HG03103 (cell line): ENCODE measurements around the gene TRIP4.

Source experiments
- ATAC-seq: cut with Tn5 transposase; IDR thresholded peaks from one replicate; pipeline ENCODE4 v1.9.1; 2021; ENCODE audit warnings: low read depth; ENCODE audit not compliant: unreplicated experiment

Gene TRIP4

DNA sequence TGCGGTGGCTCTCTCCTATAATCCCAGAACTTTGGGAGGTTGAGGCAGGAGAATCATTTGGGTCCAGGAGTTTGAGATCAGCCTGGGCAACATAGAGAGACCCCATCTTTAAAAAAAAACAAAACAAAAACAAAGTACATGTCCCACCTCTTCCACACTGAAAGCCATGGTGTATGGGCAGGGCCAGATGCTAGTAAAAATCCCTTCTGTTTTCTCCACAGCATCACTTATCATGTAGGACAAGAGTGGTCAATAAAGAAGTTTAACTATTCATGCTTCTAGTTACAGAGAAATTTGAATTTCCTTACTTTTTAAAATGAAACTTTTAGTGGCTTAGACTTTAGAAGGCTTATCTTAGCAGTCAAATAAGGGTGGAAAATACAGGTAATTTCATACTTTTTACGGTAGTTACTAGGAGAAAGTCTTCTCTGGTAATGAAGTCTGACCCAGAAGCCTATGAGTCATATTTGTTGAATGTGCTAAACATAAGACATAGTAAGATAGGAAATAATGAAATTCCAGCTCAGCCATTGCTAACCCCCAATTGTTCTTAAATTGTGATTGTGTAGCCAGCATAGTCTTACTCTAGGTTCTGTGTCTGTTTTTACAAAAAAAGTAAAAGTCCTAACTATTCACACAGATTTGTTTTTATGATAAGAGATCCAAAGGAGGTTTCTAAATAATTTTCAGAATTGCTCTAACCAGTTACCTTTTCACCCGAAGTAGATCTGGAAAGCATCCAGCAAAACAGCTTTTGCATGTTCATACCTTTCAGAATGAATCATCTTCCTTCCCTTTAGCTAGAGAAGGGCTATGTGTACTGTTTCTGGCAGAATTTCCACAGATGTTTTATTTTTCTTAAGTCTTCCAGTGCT lies 56.3 kb downstream of the TRIP4 start:
- no peak for ATAC-seq

DNA sequence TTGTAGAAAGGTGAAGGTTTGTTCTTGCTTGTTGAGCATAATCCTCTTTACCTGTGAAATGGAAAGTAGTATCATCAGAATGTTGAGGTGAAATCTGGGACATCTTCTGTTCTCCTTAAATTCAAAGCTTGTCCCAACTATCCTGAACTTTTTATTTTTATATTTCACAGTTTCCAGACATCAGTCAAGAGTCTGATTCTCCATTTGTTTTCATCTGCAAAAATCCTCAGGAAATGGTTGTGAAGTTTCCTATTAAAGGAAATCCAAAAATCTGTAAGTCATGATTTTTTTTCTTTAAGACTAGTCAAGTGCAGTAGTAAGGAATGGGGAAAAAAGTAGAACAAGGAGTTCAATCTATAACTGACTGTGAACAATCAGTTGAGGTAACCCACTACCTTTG lies 57.2 kb downstream of the TRIP4 start:
- no peak for ATAC-seq

GRCh38 chr15:64447536-64448315 lies 60.1 kb downstream of the TRIP4 start:
- no peak for ATAC-seq

- ATAC-seq = no peak
These were observed 65.5 kb downstream of the TRIP4 start for GRCh38 chr15:64452988-64453688.

- ATAC-seq = no peak
These were observed 66.0 kb downstream of the TRIP4 start for GRCh38 chr15:64453689-64454037.

DNA sequence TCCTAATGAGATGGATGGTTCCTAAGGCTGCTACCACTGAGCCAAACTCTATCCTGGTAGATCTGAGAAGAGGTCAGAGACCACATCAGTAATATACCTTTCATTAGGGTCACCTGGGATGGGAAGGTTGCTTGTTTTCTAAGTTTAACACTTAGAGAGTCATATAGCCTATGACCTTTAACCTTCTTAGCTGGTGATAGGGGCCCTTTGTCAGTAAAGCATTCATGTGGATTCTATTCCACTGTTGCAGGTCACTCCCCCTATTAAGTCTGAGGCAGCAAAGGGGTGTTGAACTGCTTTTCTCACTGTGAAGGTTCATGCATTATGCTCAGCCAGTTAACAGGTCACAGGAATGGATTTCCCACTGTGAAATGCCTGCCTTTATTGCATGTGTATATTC lies 66.6 kb downstream of the TRIP4 start:
- no peak for ATAC-seq

GRCh38 chr15:64455961-64456371 lies 68.3 kb downstream of the TRIP4 start:
- ATAC-seq = no peak

- ATAC-seq = no peak
These were observed 69.0 kb downstream of the TRIP4 start for GRCh38 chr15:64456634-64457108.

- no peak for ATAC-seq
These were observed 71.6 kb downstream of the TRIP4 start for GRCh38 chr15:64459066-64459781.

DNA sequence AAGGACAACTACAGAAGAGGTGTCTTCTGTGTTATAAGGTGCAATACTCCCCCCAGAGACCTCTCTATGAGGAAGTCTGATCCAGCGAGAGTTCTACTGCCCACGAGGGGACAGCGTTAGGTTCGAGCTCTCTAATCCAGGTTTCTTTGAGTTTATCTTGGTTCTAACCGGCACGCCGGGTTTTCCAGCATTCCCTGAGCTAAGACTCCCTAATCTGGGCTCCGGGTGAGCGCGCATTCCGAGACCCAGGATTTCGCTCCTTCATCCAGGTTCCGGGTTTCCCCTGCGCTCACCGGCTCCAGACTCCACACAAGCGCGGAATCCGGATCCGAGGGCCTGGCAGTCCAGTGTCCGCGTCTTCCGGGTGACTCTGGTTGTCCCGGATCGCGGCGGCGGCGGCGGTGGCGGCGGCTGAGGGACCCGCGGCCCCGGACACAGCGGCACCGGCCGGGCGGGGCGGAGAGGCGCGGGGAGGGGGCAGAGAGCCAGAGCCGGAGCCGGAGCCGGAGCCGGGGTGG lies 72.6 kb downstream of the TRIP4 start, which contains the start of gene ZNF609:
Gene ZNF609 (plus strand): TSS at position 373 of the 518 bp plus-strand sequence. CDS start 38,842 bp downstream, outside the sequence.
- ATAC-seq = no peak

- ATAC-seq = no peak
These were observed 73.4 kb downstream of the TRIP4 start for GRCh38 chr15:64460724-64461720.

DNA sequence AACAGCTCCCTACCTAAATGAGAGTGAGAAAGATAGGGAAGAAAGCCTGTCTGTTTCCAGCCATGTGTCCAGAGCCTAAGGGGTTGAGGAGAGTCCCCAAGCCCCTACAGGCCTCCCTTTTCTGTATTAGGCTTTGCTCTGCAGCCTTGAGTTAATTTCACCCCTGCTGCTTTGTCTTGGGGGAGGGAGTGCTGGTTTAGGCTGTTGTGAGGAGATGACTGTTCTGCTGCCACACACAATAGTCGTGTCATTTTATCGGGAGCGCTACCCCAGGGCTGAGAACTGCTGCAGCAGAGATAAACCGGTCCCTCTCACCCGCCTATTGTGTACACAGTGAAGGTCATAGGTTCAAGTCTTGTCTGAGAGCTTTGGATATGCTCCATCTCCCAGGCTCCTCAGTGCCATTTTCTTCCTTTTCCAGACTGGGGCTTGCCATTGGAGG lies 74.1 kb downstream of the TRIP4 start:
- ATAC-seq = no peak

GRCh38 chr15:64462492-64462891 lies 74.9 kb downstream of the TRIP4 start:
- no peak for ATAC-seq

DNA sequence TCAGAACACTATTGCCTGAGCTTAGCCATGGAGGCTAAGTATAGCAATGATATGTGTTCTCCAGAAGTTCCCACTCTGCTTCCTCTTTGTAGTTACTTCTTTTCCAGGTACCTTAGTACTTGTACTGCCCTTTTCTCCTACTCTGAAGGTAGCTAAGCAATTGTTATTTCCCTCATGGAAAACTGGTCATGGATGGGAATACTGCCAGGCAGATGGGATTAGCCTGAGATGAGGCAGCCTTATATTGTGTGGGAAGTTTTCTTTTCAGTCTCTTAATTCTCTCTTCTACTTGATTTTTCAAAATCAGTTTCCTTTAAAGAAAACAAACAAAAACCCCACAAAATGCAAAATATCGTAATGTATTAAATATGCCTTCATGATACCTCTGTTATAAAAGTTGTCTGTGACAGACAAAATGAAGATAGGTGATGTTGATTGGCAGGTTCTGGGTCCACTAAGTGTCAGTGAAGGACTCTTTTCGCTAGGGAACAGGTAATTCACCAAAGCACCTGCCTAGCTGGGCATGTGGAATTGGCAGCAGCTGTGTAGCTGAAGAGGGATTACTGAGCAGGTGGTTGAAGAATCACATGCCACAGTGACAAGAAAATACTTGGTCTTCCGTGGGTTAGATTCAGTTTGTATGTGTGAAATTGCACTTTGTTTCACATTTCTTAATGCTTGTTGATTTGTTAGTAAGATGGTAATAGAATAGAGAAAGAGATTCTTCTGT lies 76.8 kb downstream of the TRIP4 start:
- ATAC-seq = no peak

- ATAC-seq = no peak
These were observed 78.9 kb downstream of the TRIP4 start for GRCh38 chr15:64466408-64467141.

- no peak for ATAC-seq
These were observed 84.5 kb downstream of the TRIP4 start for GRCh38 chr15:64472161-64472560.

DNA sequence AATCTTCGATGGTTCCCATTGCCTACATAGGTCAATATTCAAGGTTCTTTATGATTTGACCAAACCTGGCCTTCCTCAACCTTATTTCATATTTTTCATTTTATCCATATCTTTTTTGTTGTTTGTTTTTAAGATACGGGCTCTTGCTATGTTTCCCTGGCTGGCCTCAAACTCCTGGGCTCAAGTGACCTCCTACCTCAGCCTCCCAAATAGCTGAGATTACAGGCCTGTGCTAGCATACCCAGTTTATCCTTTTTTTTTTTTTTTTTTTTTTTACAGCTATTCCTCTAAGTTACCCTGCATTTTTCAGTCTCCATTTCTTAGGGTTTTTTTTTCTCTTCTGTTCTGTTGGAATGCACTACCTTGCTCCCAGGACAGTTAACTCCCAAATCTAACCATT lies 87.2 kb downstream of the TRIP4 start:
- ATAC-seq = no peak
